T1000 (cell line): ENCODE measurements around the gene INSYN1.
"Not testable (repeated sequence)": the region's sequence is repeated elsewhere in the genome, so short reads cannot be mapped to it uniquely, and the experiment has no call there.

Experiments
- DNase-seq: peaks from one replicate; lab custom pipeline; 2025; ENCODE audit warnings: mixed read lengths; lab: John Stamatoyannopoulos, UW

The INSYN1 gene

GRCh38 chr15:73748730-73749129 is 4.4 kb downstream of the INSYN1 start:
- no peak for DNase-seq

GRCh38 chr15:73747847-73748590 is 5.1 kb downstream of the INSYN1 start:
- DNase-seq: no peak

GRCh38 chr15:73746883-73747282 is 6.3 kb downstream of the INSYN1 start:
- no peak for DNase-seq

DNA sequence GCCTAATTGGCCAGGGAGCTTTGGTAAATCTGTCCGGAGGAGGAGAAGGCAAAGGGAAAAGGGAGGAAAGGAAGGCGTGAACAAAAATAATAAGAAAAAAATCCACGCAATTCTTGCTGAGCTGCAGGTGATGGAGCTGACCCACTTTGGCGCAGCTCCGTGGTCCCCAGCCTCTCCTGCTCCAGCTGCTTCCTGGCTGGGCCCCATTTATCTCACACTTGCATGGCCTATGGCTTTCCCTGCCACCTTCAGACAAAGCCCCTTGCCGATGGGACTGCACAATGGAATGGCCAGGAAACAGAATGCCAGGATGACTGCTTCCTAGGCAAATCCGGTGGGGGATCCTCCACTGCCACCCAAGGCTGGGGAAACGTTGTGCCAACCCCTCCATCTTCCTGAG is 6.9 kb downstream of the INSYN1 start:
- DNase-seq: no peak

- no peak for DNase-seq
Measured at GRCh38 chr15:73745073-73745472, 8.1 kb downstream of the INSYN1 start.

GRCh38 chr15:73744293-73744692 is 8.9 kb downstream of the INSYN1 start:
- DNase-seq: no peak

DNA sequence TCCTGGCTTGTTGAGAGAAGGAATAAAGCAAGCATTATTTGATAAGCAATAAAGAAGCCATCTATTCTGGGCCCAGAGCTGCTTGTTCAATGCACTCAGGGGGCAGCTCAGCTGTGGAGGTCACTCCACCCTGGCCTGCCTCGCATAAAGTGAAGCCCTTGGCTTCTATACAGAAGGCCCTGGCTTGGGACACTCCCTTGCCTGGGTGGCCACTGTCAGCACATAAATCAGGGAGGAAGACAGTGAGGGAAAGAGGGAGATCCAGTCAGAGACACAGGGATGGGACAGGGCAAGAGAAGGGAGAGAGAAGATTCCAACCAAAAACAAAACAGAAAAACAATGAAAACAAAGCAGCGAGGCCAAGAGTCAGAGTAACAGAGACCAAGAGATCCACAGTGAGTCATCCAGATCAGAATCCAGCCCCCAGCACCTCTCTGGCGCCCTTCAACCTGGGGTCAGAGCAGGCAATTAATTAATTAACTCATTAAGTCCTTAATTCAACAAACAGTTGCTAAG is 11.8 kb downstream of the INSYN1 start:
- no peak for DNase-seq

DNA sequence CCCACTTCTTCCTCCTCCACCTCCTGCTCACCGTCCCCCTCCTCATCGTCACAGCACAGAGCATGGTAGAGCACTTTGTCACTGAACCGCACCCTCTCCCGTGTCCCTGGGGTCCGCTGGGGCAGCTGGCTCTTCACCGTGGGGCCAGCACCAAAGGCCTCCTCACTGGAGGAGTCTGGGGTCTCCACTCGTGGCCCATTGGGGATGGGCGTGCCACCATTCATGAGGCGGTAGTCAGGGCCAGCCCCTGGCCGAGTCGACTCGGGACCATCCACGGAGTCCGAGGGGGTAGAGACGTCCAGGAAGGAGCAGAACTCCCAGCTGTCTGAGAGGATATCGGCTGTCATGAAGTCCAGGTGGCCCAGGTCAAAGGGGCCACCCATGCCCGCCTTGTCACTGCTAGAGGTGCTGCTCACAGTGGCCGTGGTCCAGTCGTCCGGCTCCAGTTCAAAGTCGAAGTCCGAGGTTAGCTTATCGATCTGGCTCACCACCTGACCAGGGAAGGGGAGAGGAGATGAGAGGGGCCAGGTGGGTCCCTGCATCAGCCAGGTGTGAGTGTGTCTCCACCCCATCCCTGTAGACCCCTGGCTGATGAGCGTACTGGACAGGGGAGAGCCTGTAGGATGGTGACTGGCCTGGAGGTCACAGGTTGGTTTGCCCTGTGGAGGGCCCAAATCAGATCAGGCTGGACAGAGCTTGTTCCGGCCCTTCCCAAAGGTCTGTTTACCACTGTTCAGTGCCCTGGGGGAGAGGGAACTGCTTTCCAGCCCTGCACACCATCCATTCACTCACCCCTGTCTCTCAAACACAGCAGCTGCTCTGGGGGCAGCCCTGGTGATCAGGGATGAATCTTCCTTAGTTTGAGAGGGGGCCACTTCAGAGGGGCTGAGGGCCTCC is 12.8 kb downstream of the INSYN1 start:
- no peak for DNase-seq

- DNase-seq: no peak
Measured at GRCh38 chr15:73737535-73737934, 15.6 kb downstream of the INSYN1 start.

GRCh38 chr15:73732930-73733329 is 20.2 kb downstream of the INSYN1 start:
- no peak for DNase-seq

DNA sequence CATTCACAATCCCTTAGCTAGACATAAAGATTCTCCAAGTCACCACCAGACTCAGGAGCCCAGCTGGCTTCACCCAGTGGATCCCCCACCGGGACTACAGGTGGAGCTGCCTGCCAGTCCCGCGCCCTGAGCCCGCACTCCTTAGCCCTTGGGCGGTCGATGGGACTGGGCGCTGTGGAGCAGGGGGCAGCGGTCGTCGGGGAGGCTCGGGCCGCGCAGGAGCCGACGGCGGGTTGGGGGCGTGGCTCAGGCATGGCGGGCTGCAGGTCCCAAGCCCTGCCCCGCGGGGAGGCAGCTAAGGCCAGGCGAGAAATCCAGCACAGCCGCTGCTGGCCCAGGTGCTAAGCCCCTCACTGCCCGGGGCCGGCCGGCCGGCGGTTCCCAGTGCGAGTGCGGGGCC is 21.1 kb downstream of the INSYN1 start:
- not testable (repeated sequence) for DNase-seq

DNA sequence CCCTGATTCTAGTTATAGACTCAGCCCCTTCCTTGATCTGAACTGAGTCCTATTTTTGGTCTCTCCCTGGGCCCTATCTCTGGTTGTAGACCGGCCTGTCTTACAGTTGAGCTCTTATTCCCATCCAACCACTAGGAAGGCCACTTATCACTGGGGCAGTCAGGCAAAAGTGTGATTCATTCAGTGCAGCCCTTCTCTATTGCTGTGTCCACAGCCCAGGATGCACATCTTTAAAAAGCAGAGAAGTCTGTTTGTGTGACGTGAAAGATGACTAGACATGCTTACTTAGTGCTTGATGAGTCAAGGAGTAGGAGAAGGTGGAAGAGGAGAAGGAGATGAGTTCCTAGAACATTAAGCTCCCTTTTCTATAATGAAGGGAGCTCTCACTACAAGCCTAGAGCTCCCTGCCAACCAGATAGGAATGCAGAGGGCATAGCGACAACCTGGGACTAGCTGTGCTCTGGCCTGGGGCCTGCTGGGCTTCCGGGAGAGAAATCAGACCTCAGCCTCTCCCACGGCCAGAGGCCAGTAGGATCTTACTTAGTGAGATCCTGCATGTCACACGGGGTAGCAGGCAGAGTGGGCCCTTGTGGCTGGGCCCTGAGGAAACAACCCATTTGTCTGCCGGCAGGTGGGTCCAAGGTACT is 25.7 kb downstream of the INSYN1 start:
- no peak for DNase-seq

DNA sequence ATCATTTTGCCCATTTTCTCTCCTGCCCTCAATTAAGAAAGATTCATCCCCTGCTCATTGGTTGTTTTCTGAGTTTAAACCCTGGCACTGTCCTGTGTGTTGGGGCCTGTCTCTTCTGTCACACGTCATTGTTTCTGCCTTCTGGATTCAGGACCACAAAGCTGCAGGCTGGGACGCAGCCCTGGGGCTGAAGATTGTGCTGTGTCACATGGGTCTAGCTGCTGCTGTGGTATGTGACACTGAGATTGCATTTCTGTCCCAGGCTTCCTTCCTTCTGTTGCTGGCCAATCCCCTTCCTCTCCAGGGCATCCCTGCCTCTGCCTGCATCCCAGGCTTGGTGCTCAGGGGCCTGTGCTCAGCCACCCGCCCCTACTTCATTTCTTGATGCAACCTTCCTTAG is 28.9 kb downstream of the INSYN1 start:
- DNase-seq: no peak

- no peak for DNase-seq
Measured at GRCh38 chr15:73723191-73723590, 30.0 kb downstream of the INSYN1 start.

DNA sequence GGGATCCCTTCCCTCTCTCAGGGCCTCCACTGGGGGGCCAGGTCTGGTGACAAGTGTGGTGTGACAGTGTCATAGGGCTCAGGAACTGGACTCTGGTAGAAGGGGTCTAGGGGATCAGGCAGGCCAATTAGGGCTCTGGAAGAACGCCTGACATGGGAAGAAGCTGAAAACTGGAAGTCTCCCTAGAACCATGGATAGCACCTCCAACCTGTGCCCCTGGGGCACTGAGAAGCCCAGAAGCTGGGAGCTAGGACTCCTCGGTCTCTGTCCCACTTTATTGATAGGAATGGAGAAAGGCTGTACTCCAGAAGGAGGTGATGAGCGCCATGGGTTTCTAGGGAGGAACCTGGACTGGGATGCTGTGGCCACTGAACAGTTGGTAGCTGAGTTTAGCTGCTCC is 30.7 kb downstream of the INSYN1 start:
- no peak for DNase-seq

- no peak for DNase-seq
Measured at GRCh38 chr15:73718694-73719093, 34.5 kb downstream of the INSYN1 start.

- DNase-seq: no peak
Measured at GRCh38 chr15:73717802-73718201, 35.3 kb downstream of the INSYN1 start.

DNA sequence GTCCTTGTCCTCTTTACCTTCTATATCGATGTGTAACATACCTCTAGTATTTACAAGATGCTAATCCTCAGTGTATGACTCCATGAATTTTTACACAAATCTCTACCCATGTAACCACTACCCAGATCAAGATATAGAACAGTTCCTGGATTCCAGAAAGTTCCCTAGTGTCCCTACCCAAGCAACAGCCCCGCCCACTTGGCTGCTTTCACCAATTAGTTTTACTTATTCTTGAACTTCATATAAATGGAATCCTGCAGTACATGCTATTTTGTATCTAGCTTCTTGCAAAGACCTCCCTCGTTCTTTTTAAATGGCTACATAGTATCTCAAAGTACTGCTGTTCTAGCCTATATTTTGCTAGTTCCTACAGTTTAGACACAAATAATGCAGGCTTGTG is 35.9 kb downstream of the INSYN1 start:
- DNase-seq: no peak

GRCh38 chr15:73716417-73716816 is 36.7 kb downstream of the INSYN1 start:
- no peak for DNase-seq

DNA sequence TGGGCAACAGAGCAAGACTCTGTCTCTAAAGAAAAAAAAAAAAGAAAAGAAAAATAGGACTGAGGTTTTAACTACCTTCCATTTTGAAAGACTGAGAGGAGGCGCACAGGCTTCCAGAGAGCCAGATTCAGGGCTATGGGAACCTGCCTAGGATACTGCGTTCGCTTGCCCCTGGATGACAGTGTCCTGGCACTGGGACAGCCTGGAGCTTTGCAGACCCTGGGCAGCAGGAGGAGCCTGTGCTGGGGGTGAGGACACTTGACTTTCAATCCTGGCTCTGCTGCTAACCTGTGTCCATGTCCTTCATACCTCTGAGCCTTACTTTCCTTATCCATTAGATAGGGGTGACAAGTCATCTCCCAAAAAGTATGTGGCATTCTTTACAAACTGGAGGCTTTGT is 37.7 kb downstream of the INSYN1 start:
- DNase-seq: no peak

DNA sequence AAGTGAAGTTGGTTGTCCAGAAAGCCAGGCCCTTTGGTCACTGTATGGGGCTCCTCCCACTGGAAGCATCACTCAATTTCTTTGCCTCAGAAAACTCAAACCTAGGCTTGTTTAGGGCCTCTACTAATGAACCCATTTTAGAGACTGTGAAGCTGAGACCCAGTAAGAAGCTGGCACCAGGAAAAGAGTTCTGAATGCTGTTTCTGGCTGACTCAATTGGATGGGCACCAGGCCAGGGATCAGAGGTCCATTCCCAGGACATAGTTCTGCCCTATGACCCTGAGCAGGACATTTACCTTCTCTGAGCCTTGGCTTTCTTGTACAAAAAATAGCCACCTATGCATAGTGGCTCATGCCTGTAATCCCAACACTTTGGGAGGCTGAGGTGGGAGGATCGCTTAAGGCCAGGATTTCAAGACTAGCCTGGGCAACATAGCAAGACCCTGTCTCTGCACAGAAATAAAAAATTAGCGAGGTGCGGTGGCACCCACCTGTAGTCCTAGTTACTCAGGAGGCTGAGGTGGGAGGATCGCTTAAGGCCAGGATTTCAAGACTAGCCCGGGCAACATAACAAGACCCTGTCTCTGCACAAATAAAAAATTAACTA is 38.4 kb downstream of the INSYN1 start:
- no peak for DNase-seq

DNA sequence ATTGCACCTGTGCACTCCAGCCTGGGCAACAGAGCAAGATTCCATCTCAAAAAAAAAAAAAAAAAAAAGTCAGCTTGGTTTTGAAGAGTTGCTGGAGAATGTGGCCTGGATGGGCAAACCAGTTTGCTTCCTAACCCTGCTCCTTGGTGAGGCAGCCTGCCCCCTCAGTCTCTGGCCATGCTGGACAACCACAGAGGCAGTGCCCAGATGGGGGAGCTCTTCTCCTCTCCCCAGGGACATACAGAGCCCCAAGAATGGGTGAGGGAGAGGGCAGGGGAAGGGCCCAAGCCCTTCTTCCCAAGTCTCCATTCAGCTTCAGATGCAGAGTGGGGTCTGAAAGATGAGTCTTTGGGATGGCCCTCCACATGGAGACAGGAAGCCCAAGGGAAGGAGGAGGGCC is 41.0 kb downstream of the INSYN1 start:
- no peak for DNase-seq
